ENCODE data around the gene BEAN1.

DNA sequence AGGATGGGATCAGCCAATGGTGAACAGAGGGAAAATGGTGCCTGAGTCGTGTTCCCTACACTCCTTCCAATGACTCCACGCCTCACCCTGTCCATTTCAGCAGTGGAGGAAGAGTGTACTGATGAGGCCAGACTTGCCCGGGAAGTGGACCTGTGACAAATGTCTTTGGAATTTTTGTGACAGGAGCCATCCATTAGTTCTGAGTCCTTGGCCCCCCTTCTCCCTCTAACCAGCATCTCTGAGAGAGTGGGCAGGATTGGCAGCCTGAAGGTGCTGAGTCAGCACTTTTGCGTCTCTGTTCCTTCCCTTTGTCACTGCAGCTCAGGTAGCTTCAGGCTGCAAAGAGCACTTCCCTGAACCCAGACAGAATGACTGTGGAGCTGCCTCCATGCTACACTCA lies 30.8 kb downstream of the BEAN1 start:
- TF ChIP-seq, protein P1, sequence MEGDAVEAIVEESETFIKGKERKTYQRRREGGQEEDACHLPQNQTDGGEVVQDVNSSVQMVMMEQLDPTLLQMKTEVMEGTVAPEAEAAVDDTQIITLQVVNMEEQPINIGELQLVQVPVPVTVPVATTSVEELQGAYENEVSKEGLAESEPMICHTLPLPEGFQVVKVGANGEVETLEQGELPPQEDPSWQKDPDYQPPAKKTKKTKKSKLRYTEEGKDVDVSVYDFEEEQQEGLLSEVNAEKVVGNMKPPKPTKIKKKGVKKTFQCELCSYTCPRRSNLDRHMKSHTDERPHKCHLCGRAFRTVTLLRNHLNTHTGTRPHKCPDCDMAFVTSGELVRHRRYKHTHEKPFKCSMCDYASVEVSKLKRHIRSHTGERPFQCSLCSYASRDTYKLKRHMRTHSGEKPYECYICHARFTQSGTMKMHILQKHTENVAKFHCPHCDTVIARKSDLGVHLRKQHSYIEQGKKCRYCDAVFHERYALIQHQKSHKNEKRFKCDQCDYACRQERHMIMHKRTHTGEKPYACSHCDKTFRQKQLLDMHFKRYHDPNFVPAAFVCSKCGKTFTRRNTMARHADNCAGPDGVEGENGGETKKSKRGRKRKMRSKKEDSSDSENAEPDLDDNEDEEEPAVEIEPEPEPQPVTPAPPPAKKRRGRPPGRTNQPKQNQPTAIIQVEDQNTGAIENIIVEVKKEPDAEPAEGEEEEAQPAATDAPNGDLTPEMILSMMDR (IDR thresholded peaks at IDR 0.05): no peak
- no peak for TF ChIP-seq POLR2A (IDR thresholded peaks at IDR 0.05)

Data from Peyer's patch (tissue), 4 donors.